NCI-H524 treated with DMSO at 0.1 percent for 48 hours (cell line): ENCODE measurements around the gene KIF26B.

ENCODE experiments used
- DNase-seq: peaks from one replicate; lab custom pipeline; 2025; lab: John Stamatoyannopoulos, UW

Gene KIF26B

DNA sequence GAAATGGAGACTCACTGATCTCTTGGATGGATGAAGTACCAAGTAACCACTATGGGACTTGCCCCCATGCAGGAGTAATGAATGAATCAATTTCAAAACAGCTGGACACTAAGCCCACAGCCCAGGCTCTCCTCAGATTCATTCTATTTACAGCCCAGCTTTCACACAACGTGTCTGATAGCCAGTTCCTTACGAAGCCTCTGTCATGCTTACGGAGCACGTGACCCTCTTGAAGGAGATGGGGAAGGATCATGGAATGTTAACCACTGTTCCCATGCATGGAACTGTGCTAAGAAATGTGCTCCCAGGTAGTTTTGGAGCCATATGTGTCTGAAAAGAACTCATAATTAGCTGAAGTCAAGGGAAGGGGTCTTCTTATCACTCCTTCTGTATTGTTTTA, 124.1 kb downstream of the KIF26B start:
- DNase-seq = no peak

DNA sequence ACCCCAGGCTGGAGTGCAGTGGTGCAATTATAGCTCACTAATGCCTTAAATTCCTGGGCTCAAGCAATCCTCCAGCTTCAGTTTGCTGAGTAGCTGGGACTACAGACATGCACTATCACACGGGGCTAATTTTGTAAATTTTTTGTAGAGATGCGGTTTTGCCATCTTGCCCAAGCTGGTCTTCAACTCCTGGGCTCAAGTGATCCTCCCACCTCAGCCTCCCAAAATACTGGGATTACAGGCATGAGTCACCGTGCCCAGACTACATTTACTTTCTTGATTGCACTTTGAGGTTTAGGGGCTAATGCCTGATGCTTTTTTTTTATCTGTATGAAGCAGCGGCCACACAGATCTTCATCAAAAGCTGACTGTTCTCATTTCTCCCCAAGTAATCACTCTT, 124.6 kb downstream of the KIF26B start:
- no peak for DNase-seq

DNA sequence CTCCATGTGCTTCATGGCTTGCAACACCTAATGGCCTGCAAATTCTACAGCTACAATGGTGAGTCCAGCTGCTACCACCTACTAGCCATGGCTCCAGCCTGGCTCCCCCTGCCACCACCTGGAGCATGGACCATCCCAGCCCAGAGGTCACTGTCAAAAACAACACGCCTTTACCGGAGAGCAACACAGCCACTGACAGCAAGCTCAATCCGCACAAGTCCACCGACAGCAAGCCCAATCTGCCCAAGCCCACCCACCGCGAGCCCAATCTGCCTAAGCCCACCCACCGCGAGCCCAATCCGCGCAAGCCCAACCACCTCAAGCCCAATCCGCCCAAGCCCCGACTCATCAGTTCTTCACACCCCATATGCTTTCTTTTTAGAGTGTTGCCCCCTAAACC, 128.2 kb downstream of the KIF26B start:
- no peak for DNase-seq

DNA sequence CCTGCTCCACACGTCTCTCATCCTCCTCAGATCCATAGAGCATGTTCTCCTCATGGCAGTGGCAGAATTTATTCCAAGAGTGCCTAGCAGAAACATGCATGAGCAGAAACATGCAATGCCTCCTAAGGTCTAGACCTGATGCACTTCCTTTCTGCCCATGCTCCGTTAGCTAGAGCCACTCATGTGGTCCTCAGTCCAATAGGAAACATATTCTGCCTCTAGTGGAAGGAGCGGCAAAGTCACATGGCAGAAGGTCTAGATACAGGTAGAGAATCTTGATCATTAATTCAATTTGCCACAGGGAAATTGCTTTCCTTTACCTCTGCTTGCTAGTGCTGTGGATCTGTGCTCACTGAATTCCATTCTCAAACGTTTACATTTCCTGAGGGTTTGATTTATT, 130.4 kb downstream of the KIF26B start:
- no peak for DNase-seq

DNA sequence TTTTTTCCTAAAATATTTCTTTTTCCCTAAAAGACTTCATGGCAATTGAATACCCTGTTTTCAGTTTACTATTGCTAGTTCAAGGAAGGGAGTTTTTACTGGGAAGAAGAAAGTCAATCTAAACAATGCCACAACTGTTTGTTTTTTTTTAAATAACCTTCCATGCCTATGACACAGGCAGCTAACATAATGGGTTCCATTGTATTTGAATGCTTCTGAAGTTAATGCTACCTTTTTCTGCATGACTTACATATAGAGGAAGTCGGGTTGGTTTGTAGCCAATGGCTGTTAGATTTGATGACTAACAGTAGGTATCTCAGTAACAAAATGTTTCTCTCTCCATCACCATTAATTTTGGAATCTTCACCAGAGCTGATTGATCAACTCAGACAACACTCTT, 134.0 kb downstream of the KIF26B start:
- no peak for DNase-seq

DNA sequence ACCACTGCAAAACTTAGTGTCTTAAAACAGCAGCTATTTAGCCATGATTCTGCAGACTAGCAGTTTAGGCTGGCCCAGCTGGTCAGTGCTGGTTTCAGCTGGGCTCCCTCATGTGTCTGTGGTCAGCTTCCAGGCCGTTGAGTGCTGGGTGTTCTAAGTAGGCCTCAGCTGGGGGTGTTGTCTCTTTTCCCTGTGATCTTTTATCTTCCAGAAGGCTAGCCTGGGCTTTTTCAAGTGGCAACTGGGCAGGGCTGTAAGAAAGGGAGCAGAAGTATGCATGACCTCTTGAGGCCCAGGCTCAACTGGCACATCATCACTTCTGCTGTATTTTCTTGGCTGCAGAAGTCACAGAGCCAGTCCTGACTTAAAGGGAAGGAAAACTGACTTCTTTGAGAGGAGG, 136.1 kb downstream of the KIF26B start:
- DNase-seq = no peak

DNA sequence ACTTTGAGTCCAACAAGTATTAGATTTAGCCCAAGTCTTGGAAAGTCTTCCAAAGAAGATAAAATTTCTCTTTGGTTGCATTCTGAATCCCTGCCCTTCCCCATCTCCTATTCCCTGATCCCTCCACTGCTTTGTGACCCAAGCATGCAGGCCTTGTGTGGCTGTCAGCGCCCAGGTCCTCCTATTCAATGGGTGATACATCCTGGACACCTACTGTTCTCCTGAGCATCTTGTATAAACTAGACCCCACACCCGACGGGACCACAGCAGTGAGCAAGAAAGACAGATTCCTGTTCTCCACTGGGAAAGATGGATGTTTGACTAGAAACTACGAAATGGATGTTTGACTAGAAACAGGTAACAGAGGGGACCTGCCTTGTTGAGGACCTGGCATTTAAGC, 136.6 kb downstream of the KIF26B start:
- DNase-seq = no peak

DNA sequence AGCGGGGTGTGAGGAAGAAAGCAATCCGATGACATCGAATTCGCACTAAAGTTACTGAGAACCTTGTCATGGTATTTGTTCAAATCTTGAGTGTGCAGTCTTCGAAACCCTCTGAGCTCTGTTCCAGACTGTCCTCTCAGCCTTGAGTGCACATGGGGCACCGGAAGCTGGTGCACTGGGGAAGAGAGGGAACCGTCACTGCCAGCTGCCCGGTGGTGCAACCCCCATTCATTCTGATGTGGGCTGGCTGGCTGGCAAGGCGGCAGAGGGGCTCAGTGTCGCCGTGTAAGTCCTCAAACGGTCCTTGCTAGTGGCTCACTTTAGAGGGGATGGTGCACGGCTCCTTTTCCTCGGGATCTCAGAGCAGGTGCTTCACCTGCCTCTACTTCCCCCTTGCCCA, 137.4 kb downstream of the KIF26B start:
- DNase-seq = no peak

DNA sequence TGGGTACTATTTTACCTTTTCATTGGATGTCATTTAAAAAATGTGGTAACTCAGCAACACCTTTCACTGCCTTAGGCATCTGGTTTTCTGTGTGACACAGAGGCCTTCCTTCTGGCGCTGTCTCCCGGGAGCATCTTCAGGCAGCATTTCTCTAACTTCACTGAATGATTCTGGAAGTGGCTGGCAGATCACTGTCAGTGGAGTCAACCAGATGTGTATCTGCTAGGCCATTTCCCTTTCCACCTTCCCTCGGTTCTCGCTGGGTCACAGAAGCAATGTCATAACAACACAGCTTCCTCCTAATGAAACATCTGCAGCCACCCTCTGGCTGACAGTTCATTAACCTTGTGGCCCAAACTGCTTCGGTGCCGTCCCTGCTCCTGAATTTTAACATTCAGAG, 137.8 kb downstream of the KIF26B start:
- no peak for DNase-seq

DNA sequence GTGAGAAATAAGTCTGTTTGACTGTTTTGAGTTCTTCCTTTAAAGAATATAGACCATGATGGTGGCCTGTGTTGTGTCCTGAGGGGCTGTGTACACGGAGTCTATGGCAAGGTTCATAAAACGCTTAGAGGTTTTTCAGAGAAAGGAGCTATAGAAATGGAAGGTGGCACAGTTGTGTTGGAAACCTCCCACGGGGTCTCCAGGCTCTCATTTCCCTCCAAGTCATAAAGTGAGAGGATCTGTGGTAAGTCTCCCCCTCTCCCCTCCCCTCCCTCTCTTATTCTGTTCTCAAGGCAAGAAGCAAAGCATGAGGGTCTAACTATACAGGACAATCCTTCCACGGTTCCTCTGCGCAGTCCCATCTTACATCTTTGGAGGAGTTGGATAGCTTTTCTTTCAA, 139.2 kb downstream of the KIF26B start:
- no peak for DNase-seq

DNA sequence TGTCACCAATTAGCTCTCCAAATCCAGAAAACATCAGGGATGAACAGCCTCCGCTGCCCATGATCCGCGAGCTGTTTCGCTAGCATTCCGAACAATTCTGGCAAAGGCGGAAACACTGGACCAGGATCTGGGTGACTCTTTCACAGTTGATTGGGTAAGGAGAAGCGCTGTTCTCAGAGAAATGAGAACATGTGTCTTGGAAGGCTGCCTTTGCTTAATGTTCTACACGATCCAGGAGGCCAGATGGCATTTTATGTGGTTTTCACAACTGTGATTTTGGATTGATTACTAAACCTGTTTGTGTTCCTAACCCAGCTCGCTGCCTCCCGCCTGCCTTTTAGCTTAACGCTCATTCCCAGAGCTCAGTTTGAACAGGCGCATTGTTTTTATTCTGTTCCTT, 144.0 kb downstream of the KIF26B start:
- DNase-seq = peak; percentile 51

DNA sequence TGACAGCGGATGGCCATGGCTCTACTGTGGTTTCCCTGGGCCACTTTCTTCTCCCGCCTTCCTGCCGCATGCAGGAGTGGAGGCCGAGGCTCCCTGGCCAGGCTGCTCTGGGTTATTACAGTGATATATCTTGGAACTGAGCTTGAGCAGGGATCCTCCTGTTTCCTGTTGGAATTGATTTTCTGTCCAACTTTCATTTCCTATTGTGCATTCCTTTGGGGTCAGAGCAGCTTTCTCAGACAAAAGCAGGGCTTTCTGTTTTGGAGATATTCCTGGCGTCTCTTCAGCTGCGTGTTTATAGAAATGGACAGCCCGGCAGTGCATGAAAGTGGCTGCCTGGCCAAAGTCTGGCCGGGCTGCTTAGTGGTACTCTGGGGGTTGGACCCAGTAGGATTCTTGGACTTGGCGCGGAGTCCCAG, 146.4 kb downstream of the KIF26B start:
- no peak for DNase-seq

DNA sequence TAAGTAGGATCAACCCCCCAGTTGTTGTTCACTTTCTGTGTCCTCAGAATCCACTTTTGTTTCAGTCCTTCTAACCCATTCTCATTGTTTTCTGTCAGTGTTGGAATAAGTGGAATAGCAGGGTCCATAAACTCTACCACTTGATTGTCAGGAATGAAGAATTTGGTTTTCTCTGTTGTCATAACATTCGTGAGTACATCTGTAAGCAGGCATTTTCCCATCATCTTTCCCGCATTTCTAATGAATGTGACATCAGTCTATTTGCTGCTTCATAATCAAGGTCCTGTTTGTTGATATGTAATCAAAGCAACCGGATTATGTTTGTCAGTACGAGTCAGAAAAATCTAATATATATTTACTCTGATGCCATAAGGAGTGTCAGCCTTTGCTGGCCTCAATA, 147.1 kb downstream of the KIF26B start:
- no peak for DNase-seq

DNA sequence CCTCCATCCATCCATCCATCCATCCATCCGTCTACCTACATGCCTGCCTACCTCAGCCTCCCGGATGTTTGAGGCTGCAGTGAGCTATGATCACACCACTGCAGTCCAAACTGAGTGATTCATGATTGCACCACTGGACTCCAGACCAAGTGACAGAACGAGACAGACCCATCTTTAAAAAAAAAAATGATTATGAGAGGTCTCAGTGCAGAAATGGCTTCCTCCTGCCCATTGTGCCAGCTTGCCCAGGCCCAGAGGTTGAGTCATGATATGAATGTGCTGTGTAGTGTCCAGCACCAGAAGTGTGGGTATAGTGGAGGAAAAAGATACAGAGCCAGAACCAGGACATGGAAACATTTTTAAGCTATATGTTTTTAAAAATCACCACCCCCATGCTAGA, 149.9 kb downstream of the KIF26B start:
- DNase-seq = no peak

DNA sequence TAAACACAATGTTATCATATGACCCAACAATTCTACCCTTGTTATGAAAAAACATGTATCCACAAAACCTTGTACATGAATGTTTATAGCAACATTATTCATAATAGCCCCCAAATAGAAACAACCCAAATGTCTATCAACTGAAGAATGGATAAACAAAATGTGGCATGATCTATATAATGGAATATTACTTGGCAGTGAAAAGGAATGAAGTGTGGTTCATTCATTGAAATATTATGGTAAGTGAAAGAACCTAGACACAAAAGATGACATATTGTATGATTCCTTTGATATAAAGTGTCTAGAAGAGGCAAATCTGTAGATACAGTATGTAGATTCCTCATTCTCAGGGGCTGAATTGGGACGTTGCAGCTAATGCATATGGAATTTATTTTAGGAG, 151.2 kb downstream of the KIF26B start:
- no peak for DNase-seq

DNA sequence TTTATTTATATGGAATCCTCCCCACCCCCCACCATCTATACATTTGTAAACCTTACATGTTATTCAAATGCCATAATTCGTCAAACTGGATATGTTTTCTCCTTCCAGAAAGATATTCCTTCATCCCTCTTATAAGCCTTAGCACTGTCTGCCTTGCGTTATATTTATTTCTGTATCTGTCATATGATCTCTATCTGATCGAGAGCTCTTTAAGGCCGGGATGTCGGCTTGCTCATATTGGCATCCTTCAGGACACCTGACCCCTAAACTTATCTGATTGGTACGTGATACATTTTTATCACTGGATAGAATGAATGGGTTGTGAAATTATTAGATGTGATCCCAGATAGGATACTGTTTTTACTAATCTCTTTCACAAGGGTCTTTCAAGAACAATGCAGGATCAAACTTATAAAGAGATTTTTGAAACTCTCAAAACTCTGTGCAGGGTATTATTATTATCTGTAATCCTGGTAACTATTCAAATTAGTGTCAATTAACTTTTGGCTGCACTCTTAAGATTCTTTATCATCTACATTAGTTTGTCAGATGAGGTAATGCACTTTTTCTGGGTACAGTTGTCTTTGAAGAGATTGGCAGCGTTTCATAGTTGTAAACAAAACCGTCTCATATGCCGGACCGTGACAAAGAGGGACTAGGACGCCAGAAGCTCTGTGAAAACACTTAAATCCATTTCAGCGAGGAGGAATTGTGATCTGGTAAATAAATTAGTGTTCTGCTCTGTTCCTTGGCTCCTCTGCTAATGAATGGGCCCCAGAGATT, 152.0 kb downstream of the KIF26B start:
- DNase-seq = no peak

DNA sequence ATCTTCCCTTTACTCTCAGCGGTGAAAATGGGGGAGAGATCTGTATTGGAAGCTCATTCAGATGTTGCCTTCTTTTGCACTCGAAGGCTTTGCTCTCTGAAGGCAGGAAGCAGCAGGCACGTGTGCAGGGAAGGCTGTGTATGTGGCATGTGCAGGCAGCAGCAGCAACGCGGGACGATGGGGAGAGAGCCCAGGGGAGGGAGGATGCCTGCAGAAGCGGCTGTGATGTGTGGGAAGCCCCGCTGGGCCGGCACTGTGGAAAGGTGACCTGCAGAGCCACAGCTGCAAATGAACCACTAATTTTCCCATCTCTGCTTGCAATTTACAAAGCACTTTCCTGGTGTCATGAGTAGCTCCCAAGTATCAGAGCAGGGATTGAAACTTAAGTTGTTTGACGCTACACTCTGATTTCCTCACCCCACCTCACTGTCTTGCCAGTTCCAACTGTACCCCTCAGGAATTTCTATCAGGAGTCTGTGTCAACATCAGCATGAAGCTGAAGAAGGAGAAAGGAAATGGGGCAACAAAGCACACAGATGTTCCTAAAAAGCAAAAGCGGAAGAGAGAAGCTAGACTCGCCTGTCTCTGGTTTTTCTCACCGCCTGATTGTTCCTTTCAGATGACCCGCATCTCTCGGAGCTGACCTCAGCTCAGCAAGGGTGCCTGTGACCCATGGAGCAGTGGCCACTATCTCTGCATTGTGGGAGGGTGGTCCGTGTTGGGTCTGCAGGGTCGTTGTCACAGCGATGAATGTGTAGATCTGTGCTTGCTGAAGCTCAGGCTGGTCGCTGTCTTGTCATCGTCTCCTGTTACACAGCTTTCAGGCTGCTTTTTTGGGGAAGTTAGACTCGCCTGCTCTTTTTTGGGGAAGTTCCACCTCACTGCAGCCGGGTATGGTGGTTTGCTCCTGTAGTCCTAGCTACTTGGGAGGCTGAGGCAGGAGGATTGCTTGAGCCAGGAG, 156.1 kb downstream of the KIF26B start:
- DNase-seq = no peak

DNA sequence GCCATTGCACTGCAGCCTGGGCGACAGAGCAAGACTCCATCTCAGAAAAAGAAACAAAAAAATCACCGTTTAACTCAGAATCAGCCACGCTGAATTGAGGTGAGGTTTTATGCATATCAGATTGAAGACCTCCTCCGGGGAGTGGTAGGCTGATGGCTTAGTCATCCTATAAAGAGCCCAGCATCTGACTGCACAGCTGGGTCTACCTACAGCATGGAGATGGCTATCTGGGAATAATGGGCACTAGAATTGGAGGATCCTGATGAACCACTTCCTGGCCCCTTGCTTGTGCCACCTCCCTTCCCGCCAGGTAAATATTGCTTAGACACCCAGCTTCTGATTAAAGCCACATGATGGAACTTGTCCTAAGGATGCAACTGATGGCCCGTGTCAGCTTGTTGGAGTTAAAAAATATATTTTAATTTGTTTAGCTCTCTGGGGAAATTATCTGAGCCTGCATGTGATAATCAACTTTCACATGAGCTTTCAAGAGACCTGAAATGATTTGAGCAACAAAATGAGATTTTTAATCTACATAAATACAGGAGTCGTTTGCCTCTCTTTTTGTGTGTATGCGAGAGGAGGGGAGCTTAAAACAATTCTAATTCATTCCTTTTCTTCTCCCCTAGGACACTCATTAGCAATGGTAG, 157.2 kb downstream of the KIF26B start:
- no peak for DNase-seq

DNA sequence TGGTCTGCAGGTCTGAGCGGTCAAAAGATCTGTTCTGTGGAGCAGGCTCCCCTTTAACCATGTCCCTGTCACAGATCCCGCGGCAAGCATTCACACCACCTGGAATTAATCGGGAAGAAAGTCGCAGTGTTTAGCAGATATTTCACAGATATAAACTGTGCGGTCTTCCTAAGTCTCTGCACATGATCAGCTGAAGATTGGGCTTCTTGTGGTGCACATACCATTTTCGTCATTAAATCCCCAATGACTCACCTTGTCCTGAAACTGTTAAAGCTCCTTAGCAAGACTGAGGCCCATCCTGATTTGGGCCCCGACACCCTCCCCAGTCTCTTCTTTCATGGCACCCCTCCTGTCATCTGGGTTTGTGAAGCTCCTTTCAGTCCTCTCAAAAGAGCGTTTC, 158.8 kb downstream of the KIF26B start:
- DNase-seq = no peak

DNA sequence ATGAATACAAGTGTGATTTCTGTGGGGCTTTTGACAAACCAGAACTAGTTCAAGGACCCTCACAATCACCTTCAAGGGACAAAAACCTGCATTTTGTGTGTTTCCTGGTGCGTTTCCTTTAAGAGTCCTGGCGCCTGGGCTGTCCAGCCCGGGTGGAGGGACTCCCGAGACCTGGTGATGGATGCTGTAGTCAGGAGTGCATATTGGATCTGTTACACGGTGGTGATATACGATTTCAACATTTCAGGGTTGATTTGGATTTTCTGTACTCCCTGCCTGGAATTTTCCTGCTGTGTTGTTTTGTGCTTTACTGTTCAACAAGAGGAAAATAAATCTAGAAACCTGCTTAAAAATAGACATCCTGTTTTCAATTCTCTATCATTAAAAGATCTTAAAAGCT, 162.0 kb downstream of the KIF26B start:
- DNase-seq = no peak

DNA sequence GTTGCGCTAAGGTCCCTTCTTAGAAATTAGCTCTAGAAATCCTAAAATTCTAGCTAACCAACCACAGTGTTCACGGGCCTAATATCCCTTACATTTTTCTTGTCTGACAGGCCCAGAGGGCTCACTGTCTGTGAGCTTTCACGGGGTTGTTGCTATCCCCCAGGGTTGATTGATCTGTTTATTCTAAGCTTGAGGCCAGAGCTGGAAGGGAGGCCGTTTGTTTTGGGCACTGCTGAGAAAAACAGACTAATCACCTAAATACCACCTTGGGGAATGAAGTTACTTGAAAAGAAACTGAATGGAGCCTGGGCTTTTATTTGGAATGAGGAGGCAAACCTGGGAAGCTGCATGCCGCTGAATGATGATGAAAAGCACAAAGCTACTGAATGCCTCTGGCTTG, 162.4 kb downstream of the KIF26B start:
- DNase-seq = no peak

DNA sequence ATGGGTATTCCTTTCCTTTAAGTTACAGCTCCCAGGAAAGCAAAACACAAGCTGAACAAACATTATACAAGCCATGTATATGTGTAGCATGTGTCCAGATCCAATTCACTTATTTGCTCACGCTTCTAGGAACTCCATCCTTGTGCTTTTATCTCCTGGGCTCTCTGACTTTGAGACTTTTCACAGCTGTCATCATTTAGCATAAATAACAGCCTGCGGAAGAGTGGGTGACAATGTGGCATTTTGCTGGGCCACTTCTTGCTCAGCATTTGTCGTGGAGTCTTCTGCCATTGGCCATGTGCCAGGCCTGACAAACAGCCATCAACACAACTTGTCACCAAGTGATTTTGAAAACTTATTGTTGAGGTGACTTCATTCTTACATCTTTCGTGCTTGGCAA, 164.3 kb downstream of the KIF26B start:
- no peak for DNase-seq

DNA sequence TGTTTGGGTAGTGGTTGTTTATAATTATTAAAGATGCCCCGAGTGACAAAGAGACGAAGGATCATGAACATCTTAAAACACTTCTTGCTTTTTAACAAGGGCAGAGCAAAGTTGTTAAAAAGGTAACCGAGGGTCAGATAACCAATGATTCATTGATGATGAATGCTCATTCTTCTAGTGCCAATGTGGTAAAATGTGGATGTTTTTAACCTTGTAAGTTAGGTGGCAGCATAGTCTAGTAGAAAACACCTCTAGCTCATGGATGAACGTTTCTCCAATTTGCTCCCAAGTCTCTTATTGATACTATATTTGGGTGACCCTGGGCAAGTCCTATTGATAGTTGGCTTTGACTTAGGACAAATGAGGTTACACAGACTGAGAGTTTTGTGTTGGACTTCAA, 167.9 kb downstream of the KIF26B start:
- no peak for DNase-seq
